Bronchial epithelial cell (primary cell): ENCODE measurements around the gene PLEKHG4. TPM values are rescaled to one million over a fixed set of nuclear protein-coding genes. Genes with fewer than 3 reads are reported as not detected.

Experiments used
- DNase-seq: peaks from one replicate; pipeline ENCODE4 v3.0.0-alpha.2; 2010; ENCODE audit warnings: low read depth
- FAIRE-seq: peaks from 2 replicates; lab custom pipeline; 2011; peaks lifted over from hg19 to GRCh38; lab: Jason Lieb, UNC
- H3K27me3 ChIP-seq: 2 replicates; pipeline ENCODE4 v1.5.1; 2011; ENCODE audit warnings: low read length; ENCODE audit not compliant: control insufficient read depth, insufficient read depth
- H3K36me3 ChIP-seq: 2 replicates; pipeline ENCODE4 v1.5.1; 2011; ENCODE audit warnings: low read length; ENCODE audit not compliant: control insufficient read depth, insufficient read depth
- H3K4me3 ChIP-seq: 2 replicates; pipeline ENCODE4 v1.5.1; 2011; ENCODE audit warnings: mild to moderate bottlenecking, low read depth, low read length, control low read depth
- CTCF ChIP-seq: IDR thresholded peaks from 2 replicates; pipeline ENCODE4 v1.5.1; 2011; ENCODE audit warnings: mild to moderate bottlenecking, moderate library complexity, low read length, control low read depth, inconsistent platforms; ENCODE audit not compliant: insufficient read depth, severe bottlenecking
- total RNA-seq: library from RNA; depleted of rRNA; stranded (reverse); fragments of >200 nt; gene quantifications from 2 replicates; pipeline ENCODE4 v1.2.1, GENCODE V29; 2014

PLEKHG4 gene
- total RNA-seq, 1 donor from 2014 or later: 11.6 TPM

GRCh38 chr16:67336116-67336515, 56.8 kb downstream of the PLEKHG4 start:
- TF ChIP-seq CTCF: no peak
- no peak overlapping the region for H3K4me3 ChIP-seq
- no peak for DNase-seq
- H3K27me3 ChIP-seq: no peaks in the 10 kb centered on the region
- no peak for FAIRE-seq
- no peaks in the 10 kb centered on the region for H3K36me3 ChIP-seq

- Histone ChIP-seq H3K4me3 (no peak overlapping the region), H3K27me3 (no peaks in the 10 kb centered on the region), H3K36me3 (no peaks in the 10 kb centered on the region)
- peak; percentile 73 for DNase-seq
- no peak for FAIRE-seq
- no peak for TF ChIP-seq CTCF
These were observed 57.3 kb downstream of the PLEKHG4 start for GRCh38 chr16:67336648-67337047.

Other genes with a start within 250 kb of the PLEKHG4 start
- gene PHAF1, start 169.6 kb upstream of the PLEKHG4 start, total RNA-seq: 7.6 and 16.3 TPM in 2 replicates
- gene B3GNT9, start 128.5 kb upstream of the PLEKHG4 start, total RNA-seq: 8.7 and 11.4 TPM in 2 replicates
- 31.9 and 35.8 TPM in 2 replicates for gene TRADD, start 119.6 kb upstream of the PLEKHG4 start, total RNA-seq
- 4.1 and 4.5 TPM in 2 replicates for gene FBXL8, start 119.6 kb upstream of the PLEKHG4 start, total RNA-seq
- 3.7 and 8.1 TPM in 2 replicates for gene HSF4, start 114.8 kb upstream of the PLEKHG4 start, total RNA-seq
- 28.2 and 37.8 TPM in 2 replicates for gene NOL3, start 109.0 kb upstream of the PLEKHG4 start, total RNA-seq
- gene MATCAP1, start 95.6 kb upstream of the PLEKHG4 start, total RNA-seq: 5.5 and 5.8 TPM in 2 replicates
- not detected in 2 replicates for gene EXOC3L1, start 89.4 kb upstream of the PLEKHG4 start, total RNA-seq
- gene E2F4, start 87.4 kb upstream of the PLEKHG4 start, total RNA-seq: 47.1 and 47.6 TPM in 2 replicates
- gene ELMO3, start 80.4 kb upstream of the PLEKHG4 start, total RNA-seq: 25.6 and 44.0 TPM in 2 replicates
- 35.1 and 56.9 TPM in 2 replicates for gene TMEM208, start 52.4 kb upstream of the PLEKHG4 start, total RNA-seq
- gene FHOD1, start 32.1 kb upstream of the PLEKHG4 start, total RNA-seq: 2.0 and 2.6 TPM in 2 replicates
- gene SLC9A5, start 30.6 kb upstream of the PLEKHG4 start, total RNA-seq: 0.26 TPM in 2 replicates
- gene KCTD19, start 47.2 kb downstream of the PLEKHG4 start, total RNA-seq: not detected in 2 replicates
- gene LRRC36, start 47.3 kb downstream of the PLEKHG4 start, total RNA-seq: not detected in 2 replicates
- 0.13 TPM in 1 of 2 replicates, not detected in the other for gene TPPP3, start 114.0 kb downstream of the PLEKHG4 start, total RNA-seq
- gene ZDHHC1, start 136.9 kb downstream of the PLEKHG4 start, total RNA-seq: 1.8 and 4.1 TPM in 2 replicates
- gene HSD11B2, start 151.6 kb downstream of the PLEKHG4 start, total RNA-seq: 2.1 and 2.3 TPM in 2 replicates
- 78.2 and 79.4 TPM in 2 replicates for gene ATP6V0D1, start 201.6 kb downstream of the PLEKHG4 start, total RNA-seq
- gene AGRP, start 204.0 kb downstream of the PLEKHG4 start, total RNA-seq: not detected in 2 replicates
- gene RIPOR1, start 249.3 kb downstream of the PLEKHG4 start, total RNA-seq: 12.8 and 13.7 TPM in 2 replicates